ENCODE results near the gene TRPM2. TPM values are rescaled to one million over a fixed set of nuclear protein-coding genes. Genes with fewer than 3 reads are reported as not detected.
"Not testable (repeated sequence)": the region's sequence is repeated elsewhere in the genome, so short reads cannot be mapped to it uniquely, and the experiment has no call there.

TRPM2 gene
- total and polyA plus RNA-seq, 2 of the 8 experiments (the other 6 are each of a cell fraction or from before 2014, with no cell fraction given), result 0.27 to 0.28 TPM

DNA sequence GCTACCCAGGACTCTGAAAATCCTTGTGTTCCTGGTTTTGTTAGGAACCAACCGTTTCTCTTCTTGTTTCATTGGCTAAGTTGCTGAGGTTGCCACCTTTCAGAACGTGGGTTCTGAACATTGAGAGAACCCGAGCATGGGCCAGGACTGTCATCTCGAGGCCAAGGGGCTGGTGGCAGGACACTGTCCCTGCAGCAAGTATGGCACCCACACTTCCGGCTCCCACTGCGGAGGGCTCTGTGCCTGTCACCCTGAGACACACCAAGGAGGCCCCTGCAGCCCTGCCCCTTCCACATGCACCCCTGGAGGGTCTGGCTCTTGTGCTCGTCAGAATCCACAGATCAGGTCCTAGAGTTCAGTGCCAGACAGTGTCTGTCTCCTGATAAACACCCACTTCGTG, 62.8 kb downstream of the TRPM2 start (continued):
- TF ChIP-seq CTBP2 (IDR thresholded peaks at IDR 0.05; ENCODE audit: borderline replicate concordance, insufficient read depth, insufficient read length, low read length) (no peak), RFX5 (IDR thresholded peaks at IDR 0.05; ENCODE audit: borderline replicate concordance, low read depth, low read length) (no peak), EGR1 (IDR thresholded peaks at IDR 0.05; ENCODE audit: borderline replicate concordance, low read depth, low read length) (no peak), RXRA (IDR thresholded peaks at IDR 0.05; ENCODE audit: insufficient read depth, low read depth, low read length) (no peak), CTCF (IDR thresholded peaks at IDR 0.05; ENCODE audit: control extremely low read depth in 1 of 3, insufficient read depth in 1 of 3, low read depth in 1 of 3, low read length in 3 of 3) (no peak), BRCA1 (IDR thresholded peaks at IDR 0.05; ENCODE audit: low read depth, low read length) (no peak)

- H3K27me3 ChIP-seq (replicated peaks in 1 of 4; ENCODE audit: control insufficient read depth in 3 of 4, extremely low read depth in 1 of 4, insufficient read depth in 3 of 4, low read length in 3 of 4); H3K4me1 ChIP-seq (replicated peaks in 1 of 4; ENCODE audit: control insufficient read depth in 3 of 4, insufficient read depth in 4 of 4, low read length in 3 of 4); H3K18ac ChIP-seq (ENCODE audit: extremely low read depth, low read length); H3K14ac ChIP-seq (ENCODE audit: insufficient read length); H3K4me3 ChIP-seq (ENCODE audit: extremely low read depth in 1 of 4, insufficient read depth in 2 of 4, low read depth in 3 of 4, low read length in 4 of 4); H3K23ac ChIP-seq (ENCODE audit: insufficient read length); FAIRE-seq; H2BK15ac ChIP-seq (ENCODE audit: low read length); POLR2A ChIA-PET (ENCODE audit: partially characterized antibody); H3K4me2 ChIP-seq (ENCODE audit: insufficient read depth in 1 of 2, low read depth in 2 of 2, low read length in 2 of 2); H4K91ac ChIP-seq (replicated peaks; ENCODE audit: insufficient read length, low read length); H3K56ac ChIP-seq (replicated peaks; ENCODE audit: insufficient read length, low read depth, low read length); H4K8ac ChIP-seq (ENCODE audit: extremely low read depth, insufficient read depth, low read length); CTCF ChIA-PET (ENCODE audit: partially characterized antibody); H4K20me1 ChIP-seq (replicated peaks in 1 of 2; ENCODE audit: control insufficient read depth in 1 of 2, insufficient read depth in 2 of 2, low read length in 2 of 2); H4K5ac ChIP-seq (ENCODE audit: insufficient read length, low read depth, low read length); H3K4ac ChIP-seq (replicated peaks; ENCODE audit: insufficient read length, low read depth, low read length); H2AFZ ChIP-seq (ENCODE audit: low read length); H3K36me3 ChIP-seq (ENCODE audit: control insufficient read depth in 2 of 4, insufficient read depth in 4 of 4, low read length in 3 of 4); DNase-seq (ENCODE audit: low read depth in 1 of 2, low spot score in 2 of 2); H2BK120ac ChIP-seq (replicated peaks; ENCODE audit: low read depth, low read length); H3K79me2 ChIP-seq (ENCODE audit: control insufficient read depth in 1 of 2, insufficient read depth in 2 of 2, low read length in 2 of 2); H2BK12ac ChIP-seq (ENCODE audit: low read depth, low read length); H2BK20ac ChIP-seq (ENCODE audit: low read length); H2AK5ac ChIP-seq (ENCODE audit: low read depth, low read length); H3K27ac ChIP-seq (ENCODE audit: low read depth, low read length); H3K79me1 ChIP-seq (ENCODE audit: low read depth, low read length); H2BK5ac ChIP-seq (ENCODE audit: low read depth, low read length); H3K9ac ChIP-seq (replicated peaks in 1 of 4; ENCODE audit: extremely low read depth in 1 of 4, low read depth in 3 of 4, low read length in 3 of 4): not testable (repeated sequence)
- Histone ChIP-seq H3K23me2 (ENCODE audit: low read depth, low read length) (peaks cover 10% of the 10 kb centered on the region; the same call in 1 of the 2 replicates), H3K9me3 (ENCODE audit: insufficient read depth in 2 of 2, low read depth in 1 of 2, low read length in 1 of 2) (peaks cover 21 to 36% of the 10 kb centered on the region in 2 experiments)
- WGBS, 2 experiments (ENCODE audit: extremely low coverage in 1 of 2, insufficient coverage in 1 of 2, insufficient read length in 1 of 2, insufficient replicate concordance in 2 of 2, low coverage in 1 of 2, low lambda C conversion rate in 2 of 2, missing lambda C conversion rate in 1 of 2), result 84% methylated on average over 15 of the region's 21 CpGs; no CpG with 5 or more reads in 1 of the 2 experiments
Measured at GRCh38 chr21:44417621-44418107, 64.2 kb downstream of the TRPM2 start.

Data from H1 (cell line).